ENCODE results near the gene SMURF1. TPM values are rescaled to one million over a fixed set of nuclear protein-coding genes. Genes with fewer than 3 reads are reported as not detected.

Gene SMURF1
- total RNA-seq, 1 donor from 2014 or later: 24.5 TPM

DNA sequence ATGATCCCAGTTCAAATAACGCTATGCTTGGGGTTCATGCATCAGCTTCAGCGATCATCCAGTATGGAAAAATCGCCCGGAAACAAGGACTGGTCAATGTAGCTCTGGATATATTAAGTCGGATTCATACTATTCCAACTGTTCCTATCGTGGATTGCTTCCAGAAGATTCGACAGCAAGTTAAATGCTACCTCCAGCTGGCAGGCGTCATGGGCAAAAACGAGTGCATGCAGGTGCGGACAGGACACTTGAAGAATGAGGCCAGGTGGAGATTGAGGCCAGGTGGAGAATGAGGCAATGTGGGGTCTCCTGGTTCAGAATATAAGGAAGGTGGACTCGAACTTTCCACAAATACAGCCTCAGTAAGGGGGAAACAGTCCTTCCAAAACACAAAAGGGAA lies 159.8 kb downstream of the SMURF1 start:
- H3K36me3 Mint-ChIP-seq (ENCODE audit: low read depth): peaks cover 48% of the 10 kb centered on the region
- no peaks in the 10 kb centered on the region for H3K27me3 Mint-ChIP-seq (ENCODE audit: low read depth)
- no peak overlapping the region for H3K4me3 Mint-ChIP-seq
- H3K9me3 Mint-ChIP-seq: peaks cover 9% of the 10 kb centered on the region
- no peak for DNase-seq (ENCODE audit: low read depth, low spot score)
- H3K4me1 Mint-ChIP-seq: no peaks in the 10 kb centered on the region
- H3K27ac Mint-ChIP-seq (ENCODE audit: unreplicated experiment): no peak overlapping the region
- TF ChIP-seq, protein P1, sequence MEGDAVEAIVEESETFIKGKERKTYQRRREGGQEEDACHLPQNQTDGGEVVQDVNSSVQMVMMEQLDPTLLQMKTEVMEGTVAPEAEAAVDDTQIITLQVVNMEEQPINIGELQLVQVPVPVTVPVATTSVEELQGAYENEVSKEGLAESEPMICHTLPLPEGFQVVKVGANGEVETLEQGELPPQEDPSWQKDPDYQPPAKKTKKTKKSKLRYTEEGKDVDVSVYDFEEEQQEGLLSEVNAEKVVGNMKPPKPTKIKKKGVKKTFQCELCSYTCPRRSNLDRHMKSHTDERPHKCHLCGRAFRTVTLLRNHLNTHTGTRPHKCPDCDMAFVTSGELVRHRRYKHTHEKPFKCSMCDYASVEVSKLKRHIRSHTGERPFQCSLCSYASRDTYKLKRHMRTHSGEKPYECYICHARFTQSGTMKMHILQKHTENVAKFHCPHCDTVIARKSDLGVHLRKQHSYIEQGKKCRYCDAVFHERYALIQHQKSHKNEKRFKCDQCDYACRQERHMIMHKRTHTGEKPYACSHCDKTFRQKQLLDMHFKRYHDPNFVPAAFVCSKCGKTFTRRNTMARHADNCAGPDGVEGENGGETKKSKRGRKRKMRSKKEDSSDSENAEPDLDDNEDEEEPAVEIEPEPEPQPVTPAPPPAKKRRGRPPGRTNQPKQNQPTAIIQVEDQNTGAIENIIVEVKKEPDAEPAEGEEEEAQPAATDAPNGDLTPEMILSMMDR (conservative IDR thresholded peaks at IDR 0.05): no peak

DNA sequence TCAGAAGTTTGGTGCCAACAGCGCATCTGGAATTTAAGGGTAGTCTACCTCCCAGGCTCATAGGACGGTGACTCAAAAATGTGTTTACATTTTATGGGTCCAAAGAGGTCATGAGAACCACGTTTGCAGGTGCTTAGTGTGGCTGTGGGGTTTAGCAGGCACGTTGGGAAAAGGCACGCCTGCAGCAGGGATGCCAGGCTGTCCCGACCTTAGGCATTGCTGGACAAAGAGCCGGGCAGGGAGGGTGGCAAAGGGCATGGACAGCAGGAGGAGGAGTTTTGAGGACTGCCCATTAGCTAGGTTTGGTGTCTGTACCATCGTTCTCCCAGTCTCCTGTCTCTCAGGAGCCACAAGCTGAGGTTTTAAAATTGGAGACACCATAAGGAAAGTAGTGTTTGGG lies 161.2 kb downstream of the SMURF1 start:
- peaks cover 9% of the 10 kb centered on the region for H3K9me3 Mint-ChIP-seq
- no peak for DNase-seq (ENCODE audit: low read depth, low spot score)
- TF ChIP-seq, protein P1 (conservative IDR thresholded peaks at IDR 0.05): no peak
- H3K4me1 Mint-ChIP-seq: no peaks in the 10 kb centered on the region
- H3K27ac Mint-ChIP-seq (ENCODE audit: unreplicated experiment): no peak overlapping the region
- no peak overlapping the region for H3K4me3 Mint-ChIP-seq
- peaks cover 45% of the 10 kb centered on the region for H3K36me3 Mint-ChIP-seq (ENCODE audit: low read depth)
- H3K27me3 Mint-ChIP-seq (ENCODE audit: low read depth): no peaks in the 10 kb centered on the region

DNA sequence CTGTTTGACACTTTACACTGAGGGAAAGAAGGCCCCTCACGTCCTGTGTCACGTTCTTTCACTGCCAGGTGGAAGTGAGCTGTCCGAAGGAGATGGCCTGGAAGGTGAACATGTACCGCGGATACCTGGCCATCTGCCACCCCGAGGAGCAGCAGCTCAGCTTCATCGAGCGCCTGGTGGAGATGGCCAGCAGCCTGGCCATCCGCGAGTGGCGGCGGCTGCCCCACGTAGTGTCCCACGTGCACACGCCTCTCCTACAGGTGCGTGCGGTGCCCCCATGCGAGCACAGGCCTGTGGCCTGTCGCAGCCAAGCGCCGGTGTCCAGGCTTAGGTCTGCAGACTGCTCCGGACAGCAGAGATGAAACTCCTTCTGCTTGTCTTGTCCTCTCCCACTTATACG lies 162.2 kb downstream of the SMURF1 start:
- no peak for DNase-seq (ENCODE audit: low read depth, low spot score)
- H3K9me3 Mint-ChIP-seq: peaks cover 7% of the 10 kb centered on the region
- no peak overlapping the region for H3K4me3 Mint-ChIP-seq
- peaks cover 37% of the 10 kb centered on the region for H3K36me3 Mint-ChIP-seq (ENCODE audit: low read depth)
- no peak overlapping the region for H3K27ac Mint-ChIP-seq (ENCODE audit: unreplicated experiment)
- no peaks in the 10 kb centered on the region for H3K4me1 Mint-ChIP-seq
- TF ChIP-seq, protein P1 (conservative IDR thresholded peaks at IDR 0.05): no peak
- H3K27me3 Mint-ChIP-seq (ENCODE audit: low read depth): no peaks in the 10 kb centered on the region

DNA sequence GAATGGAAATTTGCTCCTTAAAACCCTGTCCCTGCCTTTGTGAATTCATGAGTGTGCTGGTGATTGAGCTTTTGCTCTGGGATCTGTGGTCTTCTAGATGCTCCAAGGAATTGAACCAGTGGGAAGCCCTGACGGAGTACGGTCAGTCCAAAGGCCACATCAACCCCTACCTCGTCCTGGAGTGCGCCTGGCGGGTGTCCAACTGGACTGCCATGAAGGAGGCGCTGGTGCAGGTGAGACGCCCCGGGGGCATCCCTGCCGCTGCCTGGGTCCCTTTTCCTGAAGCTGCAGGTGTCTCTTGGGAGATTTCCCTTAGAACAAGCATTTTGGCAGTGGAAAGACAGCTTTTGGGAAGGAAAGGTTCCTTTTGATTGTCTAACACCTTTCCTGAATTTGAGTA lies 165.2 kb downstream of the SMURF1 start:
- H3K36me3 Mint-ChIP-seq (ENCODE audit: low read depth): peaks cover 24% of the 10 kb centered on the region
- H3K27ac Mint-ChIP-seq (ENCODE audit: unreplicated experiment): no peak overlapping the region
- no peaks in the 10 kb centered on the region for H3K27me3 Mint-ChIP-seq (ENCODE audit: low read depth)
- DNase-seq (ENCODE audit: low read depth, low spot score): no peak
- no peaks in the 10 kb centered on the region for H3K9me3 Mint-ChIP-seq
- TF ChIP-seq, protein P1 (conservative IDR thresholded peaks at IDR 0.05): no peak
- no peaks in the 10 kb centered on the region for H3K4me1 Mint-ChIP-seq
- H3K4me3 Mint-ChIP-seq: no peak overlapping the region

Other genes starting within 250 kb of the SMURF1 start
- gene KPNA7, start 64.0 kb upstream of the SMURF1 start, total RNA-seq: not detected in 2 replicates
- not detected in 2 replicates for gene MYH16, start 128.7 kb upstream of the SMURF1 start, total RNA-seq
- gene ARPC1A, start 181.8 kb upstream of the SMURF1 start, total RNA-seq: 214 and 216 TPM in 2 replicates
- gene ARPC1B, start 230.6 kb upstream of the SMURF1 start, total RNA-seq: 67.7 and 71.6 TPM in 2 replicates

Measured in neural crest cell (in vitro differentiated cells).